GM21515 (cell line): ENCODE results near the gene OR2AE1.
"Not testable (repeated sequence)": the region's sequence is repeated elsewhere in the genome, so short reads cannot be mapped to it uniquely, and the experiment has no call there.

Experiments used
- ATAC-seq: cut with Tn5 transposase; IDR thresholded peaks from one replicate; pipeline ENCODE4 v1.9.1; 2021; ENCODE audit not compliant: unreplicated experiment

The OR2AE1 gene

GRCh38 chr7:99876933-99877332, at the start of gene OR2AE1:
TSS of gene OR2AE1 (minus strand) at chr7:99877033. CDS start at chr7:99877033, 0 bp downstream.
- no peak for ATAC-seq

GRCh38 chr7:99926321-99926720, 49.5 kb upstream of the OR2AE1 start:
- ATAC-seq, result no peak

- ATAC-seq, result no peak
Observed at GRCh38 chr7:99923200-99923599, 46.4 kb upstream of the OR2AE1 start.

- ATAC-seq, result no peak
Observed at GRCh38 chr7:99920149-99920548, 43.3 kb upstream of the OR2AE1 start.

- ATAC-seq, result no peak
Observed at GRCh38 chr7:99919814-99920112, 42.9 kb upstream of the OR2AE1 start.

GRCh38 chr7:99918959-99919813, 42.4 kb upstream of the OR2AE1 start, which contains the start of gene TRIM4:
TSS of gene TRIM4 (minus strand) at chr7:99919530. CDS start at chr7:99919401, 129 bp downstream.
- peak; percentile 93 for ATAC-seq

- ATAC-seq, result no peak
Observed at GRCh38 chr7:99910976-99911375, 34.1 kb upstream of the OR2AE1 start.

GRCh38 chr7:99901581-99901980, 24.7 kb upstream of the OR2AE1 start:
- ATAC-seq, result no peak

- no peak for ATAC-seq
Observed at GRCh38 chr7:99899830-99900519, 23.1 kb upstream of the OR2AE1 start.

- ATAC-seq, result no peak
Observed at GRCh38 chr7:99898836-99899235, 22.0 kb upstream of the OR2AE1 start.

GRCh38 chr7:99898023-99898357, 21.2 kb upstream of the OR2AE1 start:
- ATAC-seq, result no peak

- ATAC-seq, result no peak
Observed at GRCh38 chr7:99897322-99898022, 20.6 kb upstream of the OR2AE1 start.

- ATAC-seq, result no peak
Observed at GRCh38 chr7:99894738-99895137, 17.9 kb upstream of the OR2AE1 start.

- no peak for ATAC-seq
Observed at GRCh38 chr7:99893280-99893679, 16.4 kb upstream of the OR2AE1 start.

GRCh38 chr7:99890348-99890747, 13.5 kb upstream of the OR2AE1 start:
- not testable (repeated sequence) for ATAC-seq

GRCh38 chr7:99888366-99888765, 11.5 kb upstream of the OR2AE1 start:
- not testable (repeated sequence) for ATAC-seq

GRCh38 chr7:99881370-99881769, 4.5 kb upstream of the OR2AE1 start:
- ATAC-seq, result no peak

GRCh38 chr7:99876491-99876890, 342 bp downstream of the OR2AE1 start:
- no peak for ATAC-seq

- no peak for ATAC-seq
Observed at GRCh38 chr7:99868246-99868645, 8.6 kb downstream of the OR2AE1 start.

- ATAC-seq, result not testable (repeated sequence)
Observed at GRCh38 chr7:99867477-99867876, 9.4 kb downstream of the OR2AE1 start.

GRCh38 chr7:99863847-99864440, 12.9 kb downstream of the OR2AE1 start:
- no peak for ATAC-seq
